Erythroblast (primary cell): ENCODE data around the gene PRKAG3.

Experiments
- GATA1 ChIP-seq: IDR thresholded peaks from 2 replicates; pipeline ENCODE4 v1.6.1; 2011; ENCODE audit warnings: low read depth, mild to moderate bottlenecking, control low read depth, low read length, moderate library complexity
- POLR2A ChIP-seq: IDR thresholded peaks from 2 replicates; pipeline ENCODE4 v1.6.1; 2011; ENCODE audit warnings: mild to moderate bottlenecking, low read length

GRCh38 chr2:218802386-218802994 lies 29.1 kb downstream of the PRKAG3 start:
- TF ChIP-seq POLR2A (no peak), GATA1 (no peak)
